Measurements from ENCODE around the gene HSD11B1L.

HSD11B1L gene

GRCh38 chr19:5706876-5707573 is 26.2 kb downstream of the HSD11B1L start:
- POLR2A ChIA-PET = interaction anchor here (0.5 to 3.1 kb wide), 4 partner anchors 11 to 45 kb away, joined by 3 to 10 read pairs (median 8); partner anchors contain the start of genes CATSPERD, LONP1 and RPL36
- Histone ChIP-seq H3K36me3 (ENCODE audit: control insufficient read depth in 2 of 2, insufficient read depth in 1 of 2, low read length in 2 of 2) (peaks cover 29 to 79% of the 10 kb centered on the region in 2 experiments; a peak in 2 of 3 replicates), H3K4me3 (ENCODE audit: low read depth, low read length) (no peak overlapping the region), H3K4me1 (ENCODE audit: control insufficient read depth, insufficient read depth, low read length) (no peaks in the 10 kb centered on the region), H3K27ac (ENCODE audit: extremely low read depth, low read depth, low read length) (no peak overlapping the region), H3K9me3 (ENCODE audit: control insufficient read depth, insufficient read depth, low read depth, low read length) (no peaks in the 10 kb centered on the region)
- no peak for TF ChIP-seq KLF10 (tag by site-specific recombination; IDR thresholded peaks at IDR 0.05)
- no peak for TF ChIP-seq ZNF660 (tag by site-specific recombination; IDR thresholded peaks at IDR 0.05)
- no peak for TF ChIP-seq ZNF169 (tag by site-specific recombination; IDR thresholded peaks at IDR 0.05)
- no peak for TF ChIP-seq ZNF549 (tag by site-specific recombination; IDR thresholded peaks at IDR 0.05)
- no peak for TF ChIP-seq OVOL3 (tag by site-specific recombination; IDR thresholded peaks at IDR 0.05)
- no peak for TF ChIP-seq ZNF391 (tag by site-specific recombination; IDR thresholded peaks at IDR 0.05; ENCODE audit: borderline replicate concordance, low read depth)
- TF ChIP-seq, protein P1, sequence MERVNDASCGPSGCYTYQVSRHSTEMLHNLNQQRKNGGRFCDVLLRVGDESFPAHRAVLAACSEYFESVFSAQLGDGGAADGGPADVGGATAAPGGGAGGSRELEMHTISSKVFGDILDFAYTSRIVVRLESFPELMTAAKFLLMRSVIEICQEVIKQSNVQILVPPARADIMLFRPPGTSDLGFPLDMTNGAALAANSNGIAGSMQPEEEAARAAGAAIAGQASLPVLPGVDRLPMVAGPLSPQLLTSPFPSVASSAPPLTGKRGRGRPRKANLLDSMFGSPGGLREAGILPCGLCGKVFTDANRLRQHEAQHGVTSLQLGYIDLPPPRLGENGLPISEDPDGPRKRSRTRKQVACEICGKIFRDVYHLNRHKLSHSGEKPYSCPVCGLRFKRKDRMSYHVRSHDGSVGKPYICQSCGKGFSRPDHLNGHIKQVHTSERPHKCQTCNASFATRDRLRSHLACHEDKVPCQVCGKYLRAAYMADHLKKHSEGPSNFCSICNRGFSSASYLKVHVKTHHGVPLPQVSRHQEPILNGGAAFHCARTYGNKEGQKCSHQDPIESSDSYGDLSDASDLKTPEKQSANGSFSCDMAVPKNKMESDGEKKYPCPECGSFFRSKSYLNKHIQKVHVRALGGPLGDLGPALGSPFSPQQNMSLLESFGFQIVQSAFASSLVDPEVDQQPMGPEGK (tag by site-specific recombination; IDR thresholded peaks at IDR 0.05) = no peak
- TF ChIP-seq ZNF138 (tag by site-specific recombination; IDR thresholded peaks at IDR 0.05; ENCODE audit: borderline replicate concordance) = no peak
- no peak for TF ChIP-seq ZBTB26 (tag by site-specific recombination; optimal IDR thresholded peaks at IDR 0.05)
- TF ChIP-seq ZNF747 (tag by site-specific recombination; IDR thresholded peaks at IDR 0.05) = no peak
- TF ChIP-seq ZFP41 (tag by site-specific recombination; IDR thresholded peaks at IDR 0.05; ENCODE audit: borderline replicate concordance) = no peak
- no peak for TF ChIP-seq KLF9 (tag by site-specific recombination; IDR thresholded peaks at IDR 0.05; ENCODE audit: low read depth)
- no peak for TF ChIP-seq KLF16 (tag by site-specific recombination; IDR thresholded peaks at IDR 0.05)
- TF ChIP-seq ZNF560 (tag by site-specific recombination; IDR thresholded peaks at IDR 0.05; ENCODE audit: borderline replicate concordance) = no peak
- TF ChIP-seq ZNF701 (tag by site-specific recombination; IDR thresholded peaks at IDR 0.05) = no peak
- no peak for TF ChIP-seq BCL11A (tag by site-specific recombination; IDR thresholded peaks at IDR 0.05; ENCODE audit: low read depth)
- TF ChIP-seq ZNF76 (tag by site-specific recombination; IDR thresholded peaks at IDR 0.05; ENCODE audit: borderline replicate concordance, low read depth) = no peak
- no peak for TF ChIP-seq MEIS1 (CRISPR knock-in tag; IDR thresholded peaks at IDR 0.05; ENCODE audit: borderline replicate concordance)
- TF ChIP-seq, protein P2, sequence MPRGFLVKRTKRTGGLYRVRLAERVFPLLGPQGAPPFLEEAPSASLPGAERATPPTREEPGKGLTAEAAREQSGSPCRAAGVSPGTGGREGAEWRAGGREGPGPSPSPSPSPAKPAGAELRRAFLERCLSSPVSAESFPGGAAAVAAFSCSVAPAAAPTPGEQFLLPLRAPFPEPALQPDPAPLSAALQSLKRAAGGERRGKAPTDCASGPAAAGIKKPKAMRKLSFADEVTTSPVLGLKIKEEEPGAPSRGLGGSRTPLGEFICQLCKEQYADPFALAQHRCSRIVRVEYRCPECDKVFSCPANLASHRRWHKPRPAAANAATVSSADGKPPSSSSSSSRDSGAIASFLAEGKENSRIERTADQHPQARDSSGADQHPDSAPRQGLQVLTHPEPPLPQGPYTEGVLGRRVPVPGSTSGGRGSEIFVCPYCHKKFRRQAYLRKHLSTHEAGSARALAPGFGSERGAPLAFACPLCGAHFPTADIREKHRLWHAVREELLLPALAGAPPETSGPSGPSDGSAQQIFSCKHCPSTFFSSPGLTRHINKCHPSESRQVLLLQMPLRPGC (tag by site-specific recombination; IDR thresholded peaks at IDR 0.05) = no peak
- CTCF ChIA-PET = interaction anchor here (1.8 kb wide), 1 partner anchor 11 kb away, joined by 6 read pairs; no protein-coding TSS in a partner anchor
